Muscle of leg (tissue), 11 donors: ENCODE data around the gene GOSR1. TPM values are rescaled to one million over a fixed set of nuclear protein-coding genes. Genes with fewer than 3 reads are reported as not detected.
"Not testable (repeated sequence)": the region's sequence is repeated elsewhere in the genome, so short reads cannot be mapped to it uniquely, and the experiment has no call there.

Source experiments
- DNase-seq: peaks from one replicate; pipeline ENCODE4 v3.0.0; 2013
- H3K27ac ChIP-seq: one replicate; pipeline ENCODE4 v1.5.1; 2013; ENCODE audit warnings: mild to moderate bottlenecking, low read length, control low read depth
- H3K27me3 ChIP-seq: one replicate; pipeline ENCODE4 v1.6.1; 2013; ENCODE audit warnings: low read length; ENCODE audit not compliant: control insufficient read depth, insufficient read depth
- H3K36me3 ChIP-seq: one replicate; pipeline ENCODE4 v1.6.1; 2013; ENCODE audit warnings: low read length; ENCODE audit not compliant: control insufficient read depth, insufficient read depth
- H3K4me1 ChIP-seq: one replicate; pipeline ENCODE4 v1.6.1; 2013; ENCODE audit warnings: low read length; ENCODE audit not compliant: control insufficient read depth, insufficient read depth
- H3K4me3 ChIP-seq: one replicate; pipeline ENCODE4 v1.5.1; 2013; ENCODE audit warnings: low read length, control low read depth
- H3K9me3 ChIP-seq: replicated peaks from 2 replicates; pipeline ENCODE4 v1.6.1; 2013; ENCODE audit warnings: low read depth, low read length; ENCODE audit not compliant: control insufficient read depth
- WGBS: methylation state at CpG from one replicate; pipeline ENCODE4 v1.1.5; 2013; ENCODE audit warnings: missing lambda C conversion rate; ENCODE audit not compliant: insufficient coverage; 5-methylcytosine and 5-hydroxymethylcytosine counted together
- polyA plus RNA-seq, 8 donors: library from polyadenylated mRNA; unstranded; fragments of 120-200 nt; gene quantifications; one replicate each; pipeline versions ENCODE4 v1.2.1 to v1.2.3, GENCODE V29; 2013; ENCODE audit warnings: inconsistent platforms in 1 of 8, low replicate concordance in 1 of 8; ENCODE audit not compliant: insufficient read length in 8 of 8, insufficient read depth in 1 of 8
- total RNA-seq: library from RNA; stranded (reverse); fragments of 120-200 nt; gene quantifications from one replicate; pipeline ENCODE4 v1.2.4, GENCODE V29; 2013

GOSR1 gene
- total and polyA plus RNA-seq, 9 donors = 21.8 to 32.3 (median 26.0) TPM

- H3K27ac ChIP-seq = no peak overlapping the region
- WGBS = 94% methylated on average over 2 of the region's 8 CpGs
- H3K4me3 ChIP-seq = no peak overlapping the region
- no peaks in the 10 kb centered on the region for H3K27me3 ChIP-seq
- DNase-seq = no peak
- no peaks in the 10 kb centered on the region for H3K4me1 ChIP-seq
- H3K36me3 ChIP-seq = no peaks in the 10 kb centered on the region
- no peaks in the 10 kb centered on the region for H3K9me3 ChIP-seq
Observed at GRCh38 chr17:30557916-30558685, 80.9 kb downstream of the GOSR1 start.

- no peaks in the 10 kb centered on the region for H3K36me3 ChIP-seq
- DNase-seq = no peak
- 75% methylated on average over 15 of the region's 22 CpGs for WGBS
- H3K4me1 ChIP-seq = no peaks in the 10 kb centered on the region
- no peaks in the 10 kb centered on the region for H3K9me3 ChIP-seq
- no peaks in the 10 kb centered on the region for H3K27me3 ChIP-seq
- no peak overlapping the region for H3K27ac ChIP-seq
- H3K4me3 ChIP-seq = no peak overlapping the region
Observed at GRCh38 chr17:30558686-30559545, 81.7 kb downstream of the GOSR1 start.

- 89% methylated on average over 3 of the region's 7 CpGs for WGBS
- H3K36me3 ChIP-seq = no peaks in the 10 kb centered on the region
Observed at GRCh38 chr17:30559656-30560055, 82.4 kb downstream of the GOSR1 start.

GRCh38 chr17:30560117-30561026 is 83.2 kb downstream of the GOSR1 start:
- DNase-seq, H3K27ac ChIP-seq, H3K4me3 ChIP-seq, H3K27me3 ChIP-seq, H3K36me3 ChIP-seq, H3K9me3 ChIP-seq, H3K4me1 ChIP-seq: not testable (repeated sequence)
- WGBS = 76% methylated on average over 4 of the region's 8 CpGs

More at GRCh38 chr17:30559656-30560055, 82.4 kb downstream of the GOSR1 start:
- Histone ChIP-seq H3K4me1 (peaks cover 7% of the 10 kb centered on the region), H3K27ac (no peak overlapping the region), H3K4me3 (no peak overlapping the region), H3K9me3 (no peaks in the 10 kb centered on the region), H3K27me3 (no peaks in the 10 kb centered on the region)
- no peak for DNase-seq

GRCh38 chr17:30561766-30562165 is 84.6 kb downstream of the GOSR1 start:
- not testable (repeated sequence) for H3K4me3 ChIP-seq, H3K27me3 ChIP-seq, H3K36me3 ChIP-seq, H3K4me1 ChIP-seq, DNase-seq, H3K9me3 ChIP-seq, H3K27ac ChIP-seq
- no CpG with 5 or more reads among the region's 1 CpG for WGBS

GRCh38 chr17:30563131-30563904 is 86.1 kb downstream of the GOSR1 start:
- no CpG with 5 or more reads among the region's 9 CpGs for WGBS
- H3K4me3 ChIP-seq, H3K27me3 ChIP-seq, H3K9me3 ChIP-seq, H3K27ac ChIP-seq, H3K36me3 ChIP-seq, DNase-seq, H3K4me1 ChIP-seq: not testable (repeated sequence)

GRCh38 chr17:30563905-30564390 is 86.7 kb downstream of the GOSR1 start:
- H3K27me3 ChIP-seq, H3K4me1 ChIP-seq, H3K4me3 ChIP-seq, H3K27ac ChIP-seq, H3K36me3 ChIP-seq, DNase-seq, H3K9me3 ChIP-seq: not testable (repeated sequence)
- 31% methylated on average over 2 of the region's 7 CpGs for WGBS

GRCh38 chr17:30564422-30565072 is 87.3 kb downstream of the GOSR1 start:
- not testable (repeated sequence) for H3K27ac ChIP-seq, H3K36me3 ChIP-seq, H3K27me3 ChIP-seq, H3K9me3 ChIP-seq, H3K4me3 ChIP-seq, H3K4me1 ChIP-seq
- DNase-seq = peak; percentile 23
- WGBS = 71% methylated on average over 5 of the region's 13 CpGs
